ENCODE results near the gene OTUB2. TPM values are rescaled to one million over a fixed set of nuclear protein-coding genes. Genes with fewer than 3 reads are reported as not detected.

The OTUB2 gene
- total RNA-seq, 4 donors from 2014 or later, result 0.47 to 1.7 (median 0.96) TPM

DNA sequence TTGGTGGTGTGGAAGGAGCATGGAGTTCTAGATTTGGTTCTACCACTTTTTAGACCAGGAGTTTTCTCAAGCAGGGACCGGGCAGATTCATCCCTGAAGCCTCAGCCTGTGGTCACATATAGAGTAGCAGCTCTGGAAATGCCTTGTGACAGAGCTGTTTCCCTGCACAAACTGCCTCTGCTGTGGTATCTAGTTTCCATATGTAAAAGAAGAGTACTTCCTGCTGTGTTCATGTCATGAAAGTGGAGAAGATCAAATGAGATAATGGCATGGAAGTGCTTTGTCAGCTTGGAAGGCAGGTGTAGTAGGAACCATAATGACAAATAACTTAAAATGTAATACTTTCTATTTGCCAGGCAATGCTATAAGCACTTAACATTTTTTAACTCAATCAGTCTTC lies 26.1 kb downstream of the OTUB2 start:
- TF ChIP-seq CTCF (IDR thresholded peaks at IDR 0.05), result no peak
- DNase-seq (ENCODE audit: low spot score) (no peak), ATAC-seq (ENCODE audit: low FRiP score) (no peak)

- TF ChIP-seq CTCF (IDR thresholded peaks at IDR 0.05), result no peak
- no peak for ATAC-seq (ENCODE audit: low FRiP score)
- DNase-seq (ENCODE audit: low spot score), result no peak
Measured at GRCh38 chr14:94052662-94053061, 26.5 kb downstream of the OTUB2 start.

DNA sequence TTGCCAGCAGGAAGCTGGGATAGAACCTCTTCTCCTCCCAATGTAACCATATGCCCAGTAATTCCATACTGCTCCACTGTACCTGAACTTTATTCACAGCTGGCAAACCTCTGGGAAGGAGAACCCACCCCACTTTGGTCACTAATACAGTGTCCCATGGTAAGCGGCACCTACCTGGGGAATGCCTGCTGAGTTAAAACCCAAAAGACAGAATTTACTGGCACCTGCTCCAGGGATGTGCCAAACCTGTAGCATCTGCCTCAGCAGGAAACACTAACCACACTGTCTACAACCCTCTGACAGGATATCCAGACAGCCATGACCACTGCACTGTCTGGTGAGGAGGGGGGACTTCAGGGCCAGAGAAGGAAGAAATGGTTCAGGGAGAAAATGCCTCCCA lies 28.3 kb downstream of the OTUB2 start:
- no peak for DNase-seq (ENCODE audit: low spot score)
- TF ChIP-seq CTCF (IDR thresholded peaks at IDR 0.05), result no peak
- no peak for ATAC-seq (ENCODE audit: low FRiP score)

GRCh38 chr14:94054936-94055335 lies 28.8 kb downstream of the OTUB2 start:
- no peak for ATAC-seq (ENCODE audit: low FRiP score)
- no peak for TF ChIP-seq CTCF (IDR thresholded peaks at IDR 0.05)
- DNase-seq (ENCODE audit: low spot score), result no peak

DNA sequence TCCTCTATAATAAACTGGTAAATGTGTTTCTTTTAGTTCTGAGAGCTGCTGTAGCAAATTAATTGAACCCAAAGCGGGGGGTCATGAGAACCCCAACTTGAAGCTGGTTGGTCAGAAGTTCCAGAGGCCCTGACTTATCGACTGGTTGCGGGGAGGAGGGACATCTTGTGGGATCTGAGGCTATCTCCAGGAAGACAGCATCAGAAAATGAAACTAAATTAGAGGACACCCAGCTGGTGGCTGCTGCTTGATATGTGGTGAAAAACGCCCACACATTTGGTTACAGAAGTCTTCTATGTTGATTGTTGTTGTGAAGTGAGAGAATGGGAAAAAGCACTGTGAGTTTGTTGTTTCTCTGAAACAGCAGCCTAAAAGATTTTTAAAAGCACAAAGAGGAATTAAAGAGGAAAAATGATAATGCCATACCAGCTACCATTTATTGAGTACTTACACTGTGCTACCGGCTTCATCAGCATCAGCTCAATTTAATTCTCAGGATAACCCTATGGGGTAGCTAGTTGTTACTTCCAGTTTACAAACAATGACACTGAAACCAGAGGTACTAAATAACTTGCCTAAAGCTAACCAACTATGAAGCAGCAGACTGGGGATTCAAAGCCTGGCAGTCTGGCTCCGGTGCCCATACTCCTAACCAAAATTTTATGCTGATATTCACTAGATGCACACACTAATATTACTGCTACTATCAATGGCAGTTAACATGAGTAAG lies 30.6 kb downstream of the OTUB2 start:
- ATAC-seq (ENCODE audit: low FRiP score), result no peak
- no peak for TF ChIP-seq CTCF (IDR thresholded peaks at IDR 0.05)
- no peak for DNase-seq (ENCODE audit: low spot score)

- no peak for TF ChIP-seq CTCF (IDR thresholded peaks at IDR 0.05)
- ATAC-seq (ENCODE audit: low FRiP score) (no peak), DNase-seq (ENCODE audit: low spot score) (no peak)
Measured at GRCh38 chr14:94058128-94058673, 32.1 kb downstream of the OTUB2 start.

GRCh38 chr14:94058674-94059138 lies 32.6 kb downstream of the OTUB2 start:
- no peak for TF ChIP-seq CTCF (IDR thresholded peaks at IDR 0.05)
- DNase-seq (ENCODE audit: low spot score), result no peak
- ATAC-seq (ENCODE audit: low FRiP score), result no peak

All from omental fat pad (tissue), 4 donors.